ENCODE results near the gene MAML2.

GRCh38 chr11:96016978-96017502 lies 326.0 kb downstream of the MAML2 start:
- TF ChIP-seq NRF1 (IDR thresholded peaks at IDR 0.05; ENCODE audit: low read depth, low read length) (no peak), TAF1 (IDR thresholded peaks at IDR 0.05; ENCODE audit: low read depth, low read length) (no peak), POLR2AphosphoS5 (IDR thresholded peaks at IDR 0.05; ENCODE audit: low read depth, low read length) (no peak), CTCF (IDR thresholded peaks at IDR 0.05; ENCODE audit: control extremely low read depth in 1 of 3, insufficient read depth in 1 of 3, low read depth in 1 of 3, low read length in 3 of 3) (no peak), TBP (IDR thresholded peaks at IDR 0.05; ENCODE audit: low read depth, low read length) (no peak), USF2 (IDR thresholded peaks at IDR 0.05; ENCODE audit: low read length) (no peak), EZH2 (IDR thresholded peaks at IDR 0.05; ENCODE audit: low read depth, low read length, severe bottlenecking) (no peak), HDAC6 (IDR thresholded peaks at IDR 0.05; ENCODE audit: low read depth, low read length) (no peak), RAD21 (IDR thresholded peaks at IDR 0.05 in 1 of 2, conservative IDR thresholded peaks at IDR 0.05 in 1 of 2; ENCODE audit: low read depth in 2 of 2, low read length in 2 of 2) (no peak), CHD2 (IDR thresholded peaks at IDR 0.05; ENCODE audit: low read length) (no peak), SUZ12 (IDR thresholded peaks at IDR 0.05; ENCODE audit: low read length) (no peak)
